NCI-H187 (cell line): ENCODE measurements around the gene DYNC1LI1.
A peak's percentile ranks its signal among the peaks of the same experiment; 100 is the strongest.
"Not testable (repeated sequence)": the region's sequence is repeated elsewhere in the genome, so short reads cannot be mapped to it uniquely, and the experiment has no call there.

Experiments
- DNase-seq, 2 experiments: peaks; one replicate each; lab custom pipeline; 2025; lab: John Stamatoyannopoulos, UW

DYNC1LI1 gene

DNA sequence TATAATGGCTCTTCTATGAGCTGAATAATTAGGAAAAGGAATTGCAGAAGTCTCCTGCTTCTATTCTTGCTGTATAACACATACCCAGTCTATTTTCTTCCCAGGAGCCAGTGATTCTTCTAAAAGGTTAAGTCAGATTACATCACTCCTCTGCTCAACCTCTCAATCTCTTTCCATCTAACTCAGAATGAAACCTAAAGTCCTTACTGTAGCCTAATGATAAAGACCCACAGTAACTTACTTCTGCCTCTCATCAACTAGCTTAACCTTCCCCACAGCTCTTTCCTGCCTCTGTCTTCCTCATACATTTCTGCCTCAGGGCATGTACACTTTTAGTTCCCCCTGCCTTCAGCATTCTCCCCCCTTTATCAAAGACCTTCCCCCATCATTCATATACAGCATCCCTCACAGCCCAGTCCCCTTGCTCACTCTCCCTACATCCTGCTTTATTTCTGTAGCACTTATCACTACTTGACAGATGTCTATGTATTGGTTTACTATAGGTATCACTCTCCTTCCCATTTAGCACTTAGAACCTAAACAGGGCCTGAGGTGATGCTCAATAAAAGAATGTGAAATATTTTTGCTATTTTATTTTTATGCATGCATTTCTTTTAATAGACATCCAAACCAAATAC lies 39.5 kb downstream of the DYNC1LI1 start:
- DNase-seq: no peak

DNA sequence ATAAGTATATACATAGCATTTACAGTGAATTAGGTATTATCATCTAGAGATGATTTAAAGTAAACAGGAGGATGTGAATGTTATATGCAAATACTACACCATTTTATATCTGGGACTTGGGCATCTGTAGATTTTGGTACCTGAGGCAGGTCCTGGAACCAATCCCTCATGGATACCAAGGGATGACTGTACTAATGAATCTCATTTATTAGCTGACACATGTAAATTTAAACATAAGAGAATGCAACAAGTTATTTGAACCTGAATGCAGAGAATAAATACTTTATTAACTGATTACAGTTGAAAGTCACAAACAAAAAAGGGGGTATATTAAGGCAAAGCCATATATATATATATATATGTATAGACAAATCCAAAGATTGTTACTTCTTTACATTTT lies 44.9 kb downstream of the DYNC1LI1 start:
- no peak for DNase-seq

DNA sequence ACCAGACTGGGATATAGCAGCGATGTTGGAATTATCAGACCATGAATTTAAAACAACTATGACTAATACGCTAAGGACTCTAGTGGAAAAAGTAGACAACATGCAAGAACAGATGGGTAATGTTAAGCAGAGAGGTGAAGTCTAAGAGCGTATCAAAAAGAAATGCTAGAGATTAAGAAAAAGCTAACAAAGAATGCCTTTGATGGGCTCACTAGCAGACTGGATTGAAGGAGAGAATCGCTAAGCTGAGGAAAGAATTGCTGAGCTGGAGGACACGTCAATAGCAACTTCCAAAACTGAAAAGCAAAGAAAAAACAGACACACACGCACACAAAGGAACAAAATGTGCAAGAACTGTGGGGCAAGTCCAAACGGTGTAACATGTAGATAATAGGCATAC lies 48.0 kb downstream of the DYNC1LI1 start:
- DNase-seq: no peak

DNA sequence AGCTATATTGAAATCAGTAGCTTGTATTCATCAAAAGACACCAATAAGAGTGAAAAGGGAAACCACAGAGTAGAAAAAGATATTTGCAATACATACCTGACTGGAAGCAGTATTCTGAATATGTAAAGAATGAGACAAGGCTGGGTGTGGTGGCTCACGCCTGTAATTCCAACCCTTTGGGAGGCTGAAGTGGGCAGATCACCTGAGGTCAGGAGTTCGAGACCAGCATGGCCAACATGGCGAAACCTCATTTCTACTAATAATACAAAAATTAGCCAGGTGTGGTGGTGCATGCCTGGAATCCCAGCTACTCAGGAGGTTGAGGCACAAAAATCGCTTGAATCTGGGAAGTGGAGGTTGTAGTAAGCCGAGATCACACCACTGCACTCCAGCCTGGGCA lies 51.7 kb downstream of the DYNC1LI1 start:
- DNase-seq: not testable (repeated sequence)

DNA sequence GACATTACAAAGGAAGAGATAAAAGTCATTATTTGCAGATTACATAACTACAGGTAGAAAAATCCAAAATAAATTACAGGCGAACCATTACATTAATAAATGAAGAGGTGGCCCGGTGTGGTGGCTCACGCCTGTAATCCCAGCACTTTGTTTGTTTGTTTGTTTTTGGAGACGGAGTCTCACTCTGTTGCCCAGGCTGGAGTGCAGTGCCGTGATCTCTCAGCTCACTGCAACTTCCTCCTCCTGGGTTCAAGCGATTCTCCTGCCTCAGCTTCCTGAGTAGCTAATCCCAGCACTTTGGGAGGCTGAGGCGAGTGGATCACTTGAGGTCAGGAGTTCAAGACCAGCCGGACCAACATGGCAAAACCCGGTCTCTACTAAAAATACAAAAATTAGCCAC lies 53.9 kb downstream of the DYNC1LI1 start:
- not testable (repeated sequence) for DNase-seq

DNA sequence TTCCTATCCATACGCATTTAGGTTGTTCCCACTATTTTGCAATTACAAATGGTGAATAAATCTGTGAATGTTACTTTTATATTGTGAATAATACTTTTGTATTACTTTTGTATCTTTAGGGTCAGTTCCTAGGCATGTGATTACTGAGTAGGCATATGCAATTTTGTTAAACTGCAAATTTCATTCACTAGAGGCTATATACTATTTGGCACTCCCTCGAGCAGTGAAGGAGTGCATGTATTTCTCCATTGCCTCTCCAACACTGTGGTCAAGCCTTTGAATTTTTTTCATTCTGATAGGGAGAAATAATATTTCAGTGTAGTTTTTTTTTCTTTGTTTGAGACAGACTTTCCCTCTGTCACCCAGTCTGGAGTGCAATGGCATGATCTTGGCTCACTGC lies 59.7 kb downstream of the DYNC1LI1 start:
- no peak for DNase-seq

DNA sequence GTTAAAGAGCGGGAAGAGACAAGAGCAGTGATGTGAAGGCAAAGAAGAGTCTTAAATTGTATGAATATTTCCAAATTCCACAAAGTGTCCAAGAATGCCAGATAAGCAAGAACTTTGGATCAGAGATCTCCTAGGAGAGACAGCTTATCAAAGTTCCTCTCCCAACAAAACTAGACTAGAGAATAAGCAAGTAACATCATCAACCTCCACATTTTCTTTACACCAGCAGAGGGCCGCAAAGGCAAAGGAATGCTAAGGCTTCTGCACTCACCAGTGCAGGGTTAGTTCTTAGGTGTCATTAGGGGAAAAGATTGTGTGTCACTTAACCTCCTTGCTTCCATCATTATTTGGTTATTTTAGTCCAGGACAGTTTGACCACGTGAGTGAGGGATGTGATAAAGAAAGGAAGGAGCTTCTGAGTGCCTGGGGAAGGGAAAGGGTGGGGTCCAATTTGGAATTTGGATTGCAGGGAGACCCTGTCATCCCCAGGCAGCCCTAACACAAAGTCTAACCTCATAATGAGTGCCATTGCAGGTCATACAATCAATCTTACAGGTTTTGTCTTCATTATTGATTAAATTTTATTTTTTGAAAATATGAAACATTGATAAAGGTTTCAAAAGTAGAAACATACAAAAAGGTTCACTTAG lies 60.5 kb downstream of the DYNC1LI1 start:
- peak; percentile 4 to 17 for DNase-seq

DNA sequence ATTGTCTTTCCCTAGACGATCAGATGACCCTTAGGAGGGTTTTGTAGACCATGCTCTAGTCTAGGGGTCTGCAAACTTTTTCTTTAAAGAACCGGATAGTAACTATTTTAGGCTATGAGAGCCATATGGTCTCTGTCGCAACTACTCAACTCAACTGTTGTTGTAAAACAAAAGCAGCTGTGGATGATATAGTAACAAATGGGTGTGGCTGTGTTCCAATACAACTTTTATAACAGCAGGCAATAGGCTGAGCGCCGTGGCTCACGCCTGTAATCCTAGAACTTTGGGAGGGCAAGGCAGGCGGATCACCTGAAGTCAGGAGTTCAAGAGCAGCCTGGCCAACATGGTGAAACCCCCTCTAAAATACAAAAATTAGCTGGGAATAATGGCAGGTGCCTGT lies 61.9 kb downstream of the DYNC1LI1 start:
- DNase-seq: no peak

DNA sequence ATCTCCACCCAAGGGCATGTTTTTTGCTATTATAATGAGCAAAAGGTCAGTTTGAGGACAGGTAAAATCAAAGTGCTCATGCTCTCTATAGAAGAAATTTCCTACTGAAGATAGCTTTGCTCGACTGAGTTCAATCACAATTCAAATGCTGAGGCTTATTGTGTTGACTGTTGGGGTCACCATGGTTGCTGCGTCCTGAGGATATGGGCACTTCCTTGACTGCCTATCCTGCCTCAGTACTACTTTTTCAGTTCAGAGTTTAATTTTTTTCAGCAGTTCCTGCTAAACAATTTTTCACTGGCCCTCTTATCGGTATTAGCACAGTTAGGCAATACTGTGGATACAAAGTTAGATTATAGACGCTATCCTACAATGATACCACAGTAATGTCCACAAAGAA lies 64.2 kb downstream of the DYNC1LI1 start:
- no peak for DNase-seq

DNA sequence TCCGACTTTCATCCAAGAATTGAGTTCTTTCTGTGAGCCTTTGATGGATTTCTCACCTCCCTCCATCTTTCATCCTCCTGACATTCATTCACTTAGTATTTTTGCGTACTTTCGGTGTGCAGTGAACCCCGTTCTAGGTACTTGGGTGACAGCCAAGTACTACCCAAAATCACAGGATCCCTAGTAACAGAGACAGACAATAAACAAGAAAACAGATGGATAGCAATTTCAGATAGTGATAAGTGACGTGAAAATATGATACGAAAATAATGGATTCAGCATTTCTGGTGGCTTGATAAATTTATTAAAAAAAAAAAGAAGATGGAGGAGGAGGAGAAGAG lies 67.7 kb downstream of the DYNC1LI1 start:
- no peak for DNase-seq

DNA sequence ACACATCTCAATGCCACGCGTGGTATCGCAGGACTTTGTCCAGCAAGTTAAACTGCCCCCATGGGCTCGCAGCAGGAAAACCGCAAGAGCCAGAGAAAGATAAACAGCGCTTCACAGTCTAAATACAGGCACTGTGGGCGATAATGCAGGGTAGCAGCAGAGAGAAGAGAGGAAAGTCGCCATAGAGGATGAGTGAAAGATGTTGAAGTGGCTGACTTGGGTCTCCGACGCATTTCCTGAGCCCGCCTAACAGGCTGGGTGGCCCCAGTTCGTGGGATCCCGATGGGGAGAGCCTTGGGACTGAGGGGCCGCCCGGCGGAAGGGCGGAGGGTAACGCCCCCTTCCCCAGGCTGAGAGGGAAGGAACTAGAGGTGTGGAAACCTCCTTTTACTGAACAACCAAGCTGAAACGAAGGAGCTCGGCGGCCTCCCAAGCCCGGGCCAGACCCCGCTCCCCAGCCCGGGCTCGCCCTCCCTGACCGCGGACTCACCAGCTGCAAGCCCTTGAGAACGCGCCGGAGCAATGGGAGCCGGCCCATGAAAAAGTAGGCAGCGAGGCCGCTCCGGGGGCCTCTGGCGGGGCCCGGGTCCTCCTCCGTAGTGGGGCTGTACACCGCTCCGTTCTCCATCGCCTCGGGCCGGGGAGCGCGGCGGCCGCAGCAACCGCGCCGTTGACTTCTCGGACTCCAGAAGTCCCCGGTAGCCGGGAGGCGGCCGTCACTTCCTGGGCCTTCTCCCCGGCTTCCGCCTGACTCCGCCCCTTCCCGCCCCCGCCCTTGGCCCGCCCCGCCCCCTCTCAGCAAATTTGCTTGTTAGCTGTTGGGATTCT lies 68.3 kb downstream of the DYNC1LI1 start, which contains the start of gene CMTM6:
CMTM6 (minus strand) TSS at position 735 of the 828 bp plus-strand sequence; CDS start at position 628, 107 bp downstream.
- DNase-seq: peak; percentile 26 to 51

DNA sequence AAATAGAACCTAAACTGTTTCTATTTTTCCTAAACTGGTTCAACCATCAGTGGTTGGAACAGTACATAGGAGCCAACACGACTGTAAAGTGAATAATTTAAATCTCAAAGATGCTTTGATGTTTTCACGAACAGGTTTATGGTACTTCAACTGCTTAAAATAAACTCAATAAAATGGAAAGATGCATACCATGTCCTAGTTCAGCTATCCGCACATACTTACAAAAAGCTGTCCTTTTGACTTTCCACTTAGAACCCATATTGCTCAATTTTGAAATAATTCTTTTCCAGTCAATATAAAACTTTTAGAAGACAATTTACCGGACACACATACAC lies 68.9 kb downstream of the DYNC1LI1 start:
- DNase-seq: no peak

DNA sequence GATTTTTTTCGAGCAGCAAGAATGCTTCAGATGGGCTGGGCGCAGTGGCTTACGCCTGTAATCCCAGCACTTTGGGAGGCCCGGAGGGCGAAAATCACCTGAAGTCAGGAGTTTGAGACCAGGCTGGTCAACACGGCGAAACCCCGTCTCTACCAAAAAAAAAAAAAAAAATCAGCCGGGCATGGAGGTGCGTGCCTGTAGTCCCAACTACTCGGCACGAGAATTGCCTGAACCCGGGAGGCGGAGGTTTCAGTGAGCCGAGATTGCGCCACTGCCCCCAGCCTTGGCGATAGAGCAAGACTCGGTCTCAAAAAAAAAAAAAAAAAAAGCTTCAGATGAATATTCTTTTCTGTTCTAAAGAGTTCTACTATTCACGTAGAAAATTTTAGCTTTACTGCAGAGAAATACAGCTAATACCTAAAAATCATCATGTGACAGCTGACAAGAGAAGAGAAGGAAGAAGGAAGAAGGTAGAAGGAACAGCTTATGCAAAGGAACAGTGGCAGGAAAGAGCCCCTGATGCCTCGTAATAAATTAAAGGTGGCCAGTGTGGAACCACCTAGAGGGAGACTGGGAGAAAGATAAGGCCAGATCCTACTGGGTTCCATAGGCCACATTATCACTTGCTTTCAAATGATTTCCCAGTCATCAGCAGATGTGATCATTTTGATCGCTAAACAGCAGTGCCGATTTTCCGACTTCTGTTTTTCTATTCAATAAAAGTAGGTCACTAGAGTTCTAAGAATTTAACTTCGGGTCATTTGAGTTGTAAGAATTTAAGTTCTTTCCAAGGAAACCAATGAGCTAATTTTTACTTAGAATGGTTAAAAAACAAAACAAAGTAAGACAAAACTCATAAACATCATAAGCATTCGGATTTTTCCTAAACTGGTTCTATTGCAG lies 69.5 kb downstream of the DYNC1LI1 start:
- DNase-seq: no peak

DNA sequence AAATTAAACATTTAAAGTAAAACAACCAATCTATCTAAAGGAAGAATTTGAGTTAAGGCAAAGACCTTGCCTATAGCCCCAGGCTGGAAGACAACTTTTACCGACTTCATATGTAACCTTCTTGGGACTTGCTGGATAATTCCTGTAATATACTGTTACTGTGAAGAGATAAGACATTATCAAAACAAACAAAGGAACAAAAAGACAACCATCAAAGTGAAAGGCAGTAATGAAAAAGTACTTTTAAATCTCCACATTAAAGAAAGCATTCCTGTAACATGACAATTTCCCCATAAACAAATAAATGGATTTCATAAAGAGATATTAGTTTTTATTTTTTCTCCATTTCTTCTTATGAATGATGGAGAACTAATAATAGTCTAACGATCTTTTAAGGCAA lies 70.4 kb downstream of the DYNC1LI1 start:
- no peak for DNase-seq

DNA sequence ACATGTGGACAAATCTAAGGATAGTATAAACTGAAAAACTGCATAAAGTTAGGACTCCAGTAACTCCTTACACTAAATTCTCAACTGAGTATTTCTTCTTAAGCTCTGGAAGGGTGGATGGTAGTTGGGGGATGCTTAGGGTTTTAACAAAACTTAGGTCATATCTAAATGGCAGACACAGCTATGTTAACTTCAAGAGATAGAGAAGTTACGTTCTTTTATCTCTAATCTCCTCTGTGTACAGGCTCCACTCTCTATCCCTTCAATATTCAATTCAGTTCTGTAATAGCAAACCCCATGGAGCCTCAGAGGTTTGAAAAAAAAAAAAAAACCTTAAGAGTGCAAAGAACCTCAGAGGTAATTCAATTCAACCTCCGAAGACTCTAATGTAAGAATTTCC lies 71.1 kb downstream of the DYNC1LI1 start:
- no peak for DNase-seq

DNA sequence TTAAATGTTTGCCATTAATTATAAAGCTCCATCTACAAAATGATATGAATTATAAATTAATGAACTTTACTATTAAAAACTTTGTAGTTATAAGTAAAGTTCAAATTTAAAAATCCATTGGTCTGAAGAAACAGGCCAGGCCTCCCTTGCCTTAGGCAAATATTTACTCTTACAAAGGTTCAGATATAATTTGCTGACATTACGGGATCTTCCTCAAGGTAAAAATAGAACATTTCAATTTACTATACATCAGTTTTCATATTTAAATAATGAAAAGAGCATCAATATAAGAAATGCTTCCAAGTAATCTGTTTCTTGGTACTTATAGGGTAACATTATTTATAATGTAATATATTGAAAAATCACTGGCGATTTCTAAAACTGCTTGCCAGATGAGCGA lies 71.7 kb downstream of the DYNC1LI1 start:
- DNase-seq: no peak

DNA sequence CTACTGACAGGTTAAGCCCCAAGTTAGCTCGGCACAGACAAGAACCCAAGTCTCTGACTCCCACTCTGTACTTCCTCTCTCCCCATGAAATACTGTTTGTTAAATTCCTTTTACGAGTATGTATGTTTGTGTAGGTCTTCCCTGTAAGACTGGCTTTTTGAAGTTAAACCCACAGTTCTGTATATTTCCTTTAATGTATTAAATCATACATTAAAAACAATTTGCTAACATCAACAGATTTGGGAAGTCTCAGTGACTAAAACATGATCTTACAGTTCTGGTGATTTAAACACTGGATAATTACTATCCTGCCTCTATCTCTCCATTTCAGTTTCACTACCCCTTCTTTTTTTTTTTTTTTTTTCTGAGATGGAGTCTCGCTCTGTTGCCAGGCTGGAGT lies 72.4 kb downstream of the DYNC1LI1 start:
- no peak for DNase-seq

DNA sequence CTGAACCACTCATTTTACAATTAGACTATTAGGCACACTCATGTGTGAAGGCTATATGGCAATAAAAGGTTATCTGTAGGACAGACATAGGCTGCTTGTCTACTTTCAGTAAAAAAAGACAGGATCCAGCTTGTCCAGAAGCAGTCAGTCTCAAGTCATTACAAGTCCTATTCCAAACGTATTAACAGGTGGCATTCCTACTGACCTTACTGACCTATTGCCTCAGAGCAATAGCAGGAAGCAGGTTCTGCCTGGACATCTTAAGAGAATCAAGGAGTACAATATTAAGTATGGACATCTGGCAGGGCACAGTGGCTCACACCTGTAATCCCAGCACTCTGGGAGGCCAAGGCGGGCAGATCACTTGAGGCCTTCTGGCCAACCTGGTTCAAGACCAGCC lies 75.0 kb downstream of the DYNC1LI1 start:
- DNase-seq: no peak

DNA sequence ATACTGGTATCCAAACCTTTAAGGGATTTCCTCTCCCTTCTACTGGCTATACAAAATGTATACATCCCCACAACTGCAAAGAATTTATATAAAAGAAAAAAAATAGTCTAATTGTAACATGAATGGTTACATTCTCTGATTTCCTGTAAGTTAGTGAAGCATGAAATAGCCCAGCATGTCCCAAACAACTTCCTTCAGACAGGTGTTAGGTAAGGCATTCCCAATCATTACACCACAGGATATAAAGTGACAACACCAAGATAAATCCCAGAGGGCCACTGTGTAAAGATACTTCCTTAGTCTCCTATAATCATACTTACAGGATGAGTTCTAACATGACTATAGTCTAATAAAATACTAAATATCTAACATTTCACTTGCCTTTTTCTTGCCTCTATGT lies 75.6 kb downstream of the DYNC1LI1 start:
- no peak for DNase-seq

DNA sequence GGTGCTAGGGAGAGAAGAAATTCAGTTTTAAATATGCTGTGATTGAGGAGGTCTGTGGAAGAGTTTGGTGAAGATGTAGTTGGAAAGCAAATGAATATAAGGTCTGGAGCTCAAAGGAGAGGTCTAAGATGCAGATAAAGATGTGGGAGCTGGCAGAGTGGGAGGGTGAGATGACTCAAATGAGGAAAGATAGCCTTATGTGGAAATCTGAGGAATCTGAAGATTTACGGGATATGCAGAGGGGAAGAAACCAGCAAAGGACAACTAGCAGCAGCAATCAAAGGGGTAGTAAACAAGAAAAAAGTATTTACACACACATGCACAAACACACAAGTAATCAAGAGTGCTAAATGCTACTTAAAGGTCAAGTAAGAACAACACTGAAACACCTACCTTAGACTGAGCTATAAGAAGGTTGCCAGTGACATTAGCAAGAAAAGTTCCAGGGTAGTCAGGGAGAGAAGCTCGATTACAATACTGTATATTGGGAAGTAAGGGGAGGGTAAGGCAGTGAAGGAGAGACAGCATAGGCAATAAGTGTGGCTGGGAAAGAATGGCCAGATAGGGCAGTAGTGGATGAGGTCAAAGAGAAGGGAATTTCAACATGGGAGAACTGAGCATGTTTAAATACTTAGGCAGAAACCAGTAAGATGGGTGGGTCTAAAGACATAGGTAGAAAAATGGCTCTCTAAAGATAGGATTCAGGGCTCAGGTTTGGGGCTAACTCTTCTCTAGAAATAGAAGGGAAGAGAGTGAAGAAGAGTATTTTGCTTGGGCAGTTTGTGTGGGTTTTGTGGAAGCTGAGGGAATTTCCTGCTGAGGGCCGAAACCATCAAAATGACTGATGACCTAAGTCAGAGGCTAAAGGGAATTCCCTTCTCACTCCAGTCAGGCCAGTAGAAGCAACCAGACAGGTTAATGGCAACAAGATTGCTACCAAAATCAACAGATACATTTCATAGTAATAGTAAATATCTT lies 76.9 kb downstream of the DYNC1LI1 start:
- DNase-seq: no peak
